ENCODE measurements around the gene KCND2.

DNA sequence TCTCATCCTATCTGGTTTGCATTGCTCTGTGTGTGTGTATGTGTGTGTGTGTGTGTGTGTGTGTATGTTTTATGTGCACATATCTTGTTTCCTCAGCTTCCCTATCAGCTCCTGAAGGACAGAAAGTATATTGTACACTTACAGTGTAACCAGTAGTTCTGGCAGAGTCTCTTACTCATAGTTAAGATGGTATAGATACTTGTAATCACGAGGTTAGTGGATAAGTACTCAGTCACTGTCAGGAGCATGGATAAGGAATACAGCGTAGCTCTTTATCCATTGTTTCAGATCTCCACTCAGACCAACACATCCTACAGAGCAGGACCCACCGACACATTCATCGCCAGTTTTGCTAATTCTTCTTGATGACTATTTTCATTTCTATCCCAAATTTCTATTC, 309.9 kb downstream of the KCND2 start:
- TF ChIP-seq, protein P1, sequence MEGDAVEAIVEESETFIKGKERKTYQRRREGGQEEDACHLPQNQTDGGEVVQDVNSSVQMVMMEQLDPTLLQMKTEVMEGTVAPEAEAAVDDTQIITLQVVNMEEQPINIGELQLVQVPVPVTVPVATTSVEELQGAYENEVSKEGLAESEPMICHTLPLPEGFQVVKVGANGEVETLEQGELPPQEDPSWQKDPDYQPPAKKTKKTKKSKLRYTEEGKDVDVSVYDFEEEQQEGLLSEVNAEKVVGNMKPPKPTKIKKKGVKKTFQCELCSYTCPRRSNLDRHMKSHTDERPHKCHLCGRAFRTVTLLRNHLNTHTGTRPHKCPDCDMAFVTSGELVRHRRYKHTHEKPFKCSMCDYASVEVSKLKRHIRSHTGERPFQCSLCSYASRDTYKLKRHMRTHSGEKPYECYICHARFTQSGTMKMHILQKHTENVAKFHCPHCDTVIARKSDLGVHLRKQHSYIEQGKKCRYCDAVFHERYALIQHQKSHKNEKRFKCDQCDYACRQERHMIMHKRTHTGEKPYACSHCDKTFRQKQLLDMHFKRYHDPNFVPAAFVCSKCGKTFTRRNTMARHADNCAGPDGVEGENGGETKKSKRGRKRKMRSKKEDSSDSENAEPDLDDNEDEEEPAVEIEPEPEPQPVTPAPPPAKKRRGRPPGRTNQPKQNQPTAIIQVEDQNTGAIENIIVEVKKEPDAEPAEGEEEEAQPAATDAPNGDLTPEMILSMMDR (IDR thresholded peaks at IDR 0.05), result no peak
- TF ChIP-seq POLR2A (IDR thresholded peaks at IDR 0.05), result no peak

All from testis (tissue), 2 donors.